Activated CD8-positive, alpha-beta T cell treated with anti-CD3 and anti-CD28 coated beads for 36 hours (primary cell): ENCODE measurements around the gene TRMT44. TPM values are rescaled to one million over a fixed set of nuclear protein-coding genes. Genes with fewer than 3 reads are reported as not detected.

Experiments used
- ATAC-seq: fragments of 200-7000 bp; cut with Tn5 transposase; one replicate; pipeline ENCODE4 v1.10.0; 2021; ENCODE audit warnings: mild to moderate bottlenecking, moderate library complexity
- CTCF ChIA-PET: fragments of 350-600 bp; sonication (Branson Sonifier 250); formaldehyde crosslinking; loops from one replicate; lab custom pipeline; 2021; ENCODE audit warnings: antibody characterized with exemption; lab: Charles Lee
- POLR2A ChIA-PET: fragments of 350-600 bp; sonication (Branson Sonifier 250); formaldehyde crosslinking; loops from one replicate; lab custom pipeline; 2021; ENCODE audit warnings: antibody characterized with exemption; lab: Charles Lee
- DNase-seq: peaks from one replicate; pipeline ENCODE4 v3.0.0-alpha.2; 2020
- H3K27ac Mint-ChIP-seq: one replicate; pipeline ENCODE4 v1.8.0; 2021; ENCODE audit warnings: mild to moderate bottlenecking, mixed read lengths
- H3K27me3 Mint-ChIP-seq: one replicate; pipeline ENCODE4 v1.8.0; 2021; ENCODE audit warnings: mixed read lengths
- H3K36me3 Mint-ChIP-seq: one replicate; pipeline ENCODE4 v1.8.0; 2021; ENCODE audit warnings: low read depth, mixed read lengths
- H3K4me1 Mint-ChIP-seq: one replicate; pipeline ENCODE4 v1.8.0; 2021; ENCODE audit warnings: low read depth, mixed read lengths
- H3K4me3 Mint-ChIP-seq: one replicate; pipeline ENCODE4 v1.8.0; 2021; ENCODE audit warnings: mild to moderate bottlenecking, moderate library complexity, mixed read lengths
- H3K9me3 Mint-ChIP-seq: one replicate; pipeline ENCODE4 v1.8.0; 2021; ENCODE audit warnings: mixed read lengths
- CTCF ChIP-seq: fragments of 200-600 bp; IDR thresholded peaks from one replicate; pipeline ENCODE4 v1.8.0; 2022; ENCODE audit warnings: antibody characterized with exemption, mild to moderate bottlenecking
- intact Hi-C: fragments of 100-400 bp; cut with micrococcal nuclease; formaldehyde crosslinking; loops from one replicate; pipeline ENCODE4 v1.10.0; 2022
- total RNA-seq, 2 experiments: library from RNA; stranded (reverse); gene quantifications; one replicate each; pipeline ENCODE4 v1.2.3, GENCODE V29; 2021

TRMT44 gene
- total RNA-seq, 2 experiments from 2014 or later, result 25.5 to 26.3 TPM

- ATAC-seq (no peak), DNase-seq (no peak)
- Mint-ChIP-seq H3K4me1 (no peaks in the 10 kb centered on the region), H3K4me3 (no peak overlapping the region), H3K9me3 (peaks cover 2% of the 10 kb centered on the region), H3K36me3 (peaks cover 16% of the 10 kb centered on the region), H3K27me3 (no peaks in the 10 kb centered on the region), H3K27ac (no peak overlapping the region)
- ChIA-PET POLR2A (no interaction called here), CTCF (interaction anchor here (1.5 to 2.8 kb wide), 2 partner anchors 23 to 250 kb away, joined by 3 to 8 read pairs; no protein-coding TSS in a partner anchor)
- intact Hi-C loops, result no loop called here
- no peak for TF ChIP-seq CTCF
These were observed 51.6 kb downstream of the TRMT44 start for GRCh38 chr4:8492174-8492573.

DNA sequence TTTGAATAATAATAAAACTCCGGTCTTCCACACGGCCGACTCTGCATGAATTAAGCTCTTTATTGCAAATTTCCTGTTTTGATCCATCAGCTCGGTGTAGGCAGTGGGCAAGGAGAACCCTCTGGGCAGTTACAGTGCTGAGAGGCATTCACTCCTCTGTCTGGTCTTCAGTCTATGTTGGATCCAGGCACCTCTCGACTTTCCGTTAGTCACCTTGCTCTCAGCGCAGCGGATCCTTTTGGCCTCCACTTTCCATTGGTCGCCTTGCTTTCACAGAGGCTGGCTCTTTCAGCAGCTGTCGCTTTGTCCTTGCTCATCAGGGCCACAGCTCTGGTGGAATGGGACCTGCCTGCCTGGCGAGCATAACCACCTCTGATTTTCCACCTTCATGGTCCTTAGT lies 52.9 kb downstream of the TRMT44 start:
- POLR2A ChIA-PET, result no interaction called here
- Mint-ChIP-seq H3K4me3 (no peak overlapping the region), H3K27ac (no peak overlapping the region), H3K27me3 (no peaks in the 10 kb centered on the region), H3K36me3 (peaks cover 16% of the 10 kb centered on the region), H3K4me1 (no peaks in the 10 kb centered on the region), H3K9me3 (peaks cover 3% of the 10 kb centered on the region)
- CTCF ChIA-PET, result interaction anchor here (1.5 to 2.8 kb wide), 2 partner anchors 25 to 251 kb away, joined by 3 to 8 read pairs; no protein-coding TSS in a partner anchor
- intact Hi-C loops, result no loop called here
- ATAC-seq (no peak), DNase-seq (no peak)
- no peak for TF ChIP-seq CTCF

- no peaks in the 10 kb centered on the region for H3K4me1 Mint-ChIP-seq
- ATAC-seq (no peak), DNase-seq (no peak)
- ChIA-PET CTCF (interaction anchor here (2.8 kb wide), 1 partner anchor 25 kb away, joined by 8 read pairs; no protein-coding TSS in a partner anchor), POLR2A (no interaction called here)
- intact Hi-C loops, result no loop called here
- no peak overlapping the region for H3K4me3 Mint-ChIP-seq
- TF ChIP-seq CTCF, result no peak
- H3K27me3 Mint-ChIP-seq, result no peaks in the 10 kb centered on the region
- H3K36me3 Mint-ChIP-seq, result peaks cover 14% of the 10 kb centered on the region
- peaks cover 3% of the 10 kb centered on the region for H3K9me3 Mint-ChIP-seq
- no peak overlapping the region for H3K27ac Mint-ChIP-seq
These were observed 53.6 kb downstream of the TRMT44 start for GRCh38 chr4:8494218-8494617.

GRCh38 chr4:8494983-8495548 lies 54.5 kb downstream of the TRMT44 start:
- POLR2A ChIA-PET, result no interaction called here
- Mint-ChIP-seq H3K4me1 (no peaks in the 10 kb centered on the region), H3K27me3 (no peaks in the 10 kb centered on the region), H3K4me3 (no peak overlapping the region), H3K9me3 (peaks cover 3% of the 10 kb centered on the region), H3K36me3 (peaks cover 11% of the 10 kb centered on the region), H3K27ac (no peak overlapping the region)
- intact Hi-C loops, result no loop called here
- CTCF ChIA-PET, result no interaction called here
- DNase-seq (no peak), ATAC-seq (no peak)
- TF ChIP-seq CTCF, result no peak

GRCh38 chr4:8495803-8496202 lies 55.2 kb downstream of the TRMT44 start:
- CTCF ChIA-PET, result no interaction called here
- TF ChIP-seq CTCF, result no peak
- intact Hi-C loops, result no loop called here
- POLR2A ChIA-PET, result no interaction called here
- Mint-ChIP-seq H3K4me3 (no peak overlapping the region), H3K27ac (no peak overlapping the region), H3K9me3 (peaks cover 3% of the 10 kb centered on the region), H3K4me1 (no peaks in the 10 kb centered on the region), H3K36me3 (peaks cover 11% of the 10 kb centered on the region), H3K27me3 (no peaks in the 10 kb centered on the region)
- DNase-seq (no peak), ATAC-seq (no peak)
